Subcutaneous adipose tissue (tissue), 4 donors: Measurements from ENCODE around the gene ENTPD8. TPM values are rescaled to one million over a fixed set of nuclear protein-coding genes. Genes with fewer than 3 reads are reported as not detected.

ENCODE experiments used
- total RNA-seq, 4 donors: library from RNA; depleted of rRNA; stranded (reverse); fragments of >200 nt; gene quantifications; one replicate each; pipeline ENCODE4 v1.1.0, GENCODE V29; 2016
- TF ChIP-seq, protein P1 (sequence below): fragments of 450-650 bp; IDR thresholded peaks from one replicate; pipeline ENCODE4 v1.5.1; 2016; ENCODE audit warnings: low read depth, mild to moderate bottlenecking, control low read depth, antibody characterized with exemption, moderate library complexity

ENTPD8 gene
- total RNA-seq, 4 donors from 2014 or later: not detected

DNA sequence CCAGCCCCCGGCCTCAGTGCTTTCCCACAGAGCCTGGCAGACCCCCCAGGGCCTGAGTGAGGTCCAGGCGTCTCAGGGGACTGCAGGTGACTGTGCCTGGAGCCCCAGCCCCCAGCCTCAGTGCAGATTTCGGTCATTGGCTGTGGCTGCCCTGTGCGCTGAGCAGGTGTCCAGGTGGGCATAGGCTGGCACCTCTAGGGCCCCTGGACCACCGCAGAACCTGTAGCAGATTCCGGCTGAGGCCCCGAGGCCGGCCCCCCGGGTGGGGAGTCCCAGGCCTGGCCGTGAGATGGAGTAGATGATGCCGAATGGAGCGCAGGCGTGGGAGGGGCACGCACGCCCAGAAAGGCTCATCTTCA lies 30.3 kb downstream of the ENTPD8 start:
- TF ChIP-seq, protein P1, sequence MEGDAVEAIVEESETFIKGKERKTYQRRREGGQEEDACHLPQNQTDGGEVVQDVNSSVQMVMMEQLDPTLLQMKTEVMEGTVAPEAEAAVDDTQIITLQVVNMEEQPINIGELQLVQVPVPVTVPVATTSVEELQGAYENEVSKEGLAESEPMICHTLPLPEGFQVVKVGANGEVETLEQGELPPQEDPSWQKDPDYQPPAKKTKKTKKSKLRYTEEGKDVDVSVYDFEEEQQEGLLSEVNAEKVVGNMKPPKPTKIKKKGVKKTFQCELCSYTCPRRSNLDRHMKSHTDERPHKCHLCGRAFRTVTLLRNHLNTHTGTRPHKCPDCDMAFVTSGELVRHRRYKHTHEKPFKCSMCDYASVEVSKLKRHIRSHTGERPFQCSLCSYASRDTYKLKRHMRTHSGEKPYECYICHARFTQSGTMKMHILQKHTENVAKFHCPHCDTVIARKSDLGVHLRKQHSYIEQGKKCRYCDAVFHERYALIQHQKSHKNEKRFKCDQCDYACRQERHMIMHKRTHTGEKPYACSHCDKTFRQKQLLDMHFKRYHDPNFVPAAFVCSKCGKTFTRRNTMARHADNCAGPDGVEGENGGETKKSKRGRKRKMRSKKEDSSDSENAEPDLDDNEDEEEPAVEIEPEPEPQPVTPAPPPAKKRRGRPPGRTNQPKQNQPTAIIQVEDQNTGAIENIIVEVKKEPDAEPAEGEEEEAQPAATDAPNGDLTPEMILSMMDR: no peak

DNA sequence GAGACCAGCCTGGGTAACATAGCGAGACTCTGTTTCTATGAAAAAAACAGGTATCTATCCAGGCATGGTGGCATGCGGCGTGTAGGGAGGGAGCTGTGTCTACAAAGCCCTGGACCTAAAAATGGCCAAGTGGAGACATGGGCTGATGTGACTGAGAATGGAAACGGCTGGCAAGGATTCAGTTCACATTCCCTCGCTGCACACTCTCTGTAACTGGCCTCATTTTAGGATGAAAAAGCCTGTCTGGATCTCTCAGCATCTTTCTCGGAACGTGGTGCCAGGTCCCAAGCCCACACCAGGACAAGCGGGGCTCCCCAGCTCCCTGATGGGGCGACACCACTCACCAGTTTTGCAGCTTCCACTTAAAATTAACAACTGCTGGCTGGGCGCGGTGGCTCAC lies 31.6 kb downstream of the ENTPD8 start:
- TF ChIP-seq, protein P1: no peak

DNA sequence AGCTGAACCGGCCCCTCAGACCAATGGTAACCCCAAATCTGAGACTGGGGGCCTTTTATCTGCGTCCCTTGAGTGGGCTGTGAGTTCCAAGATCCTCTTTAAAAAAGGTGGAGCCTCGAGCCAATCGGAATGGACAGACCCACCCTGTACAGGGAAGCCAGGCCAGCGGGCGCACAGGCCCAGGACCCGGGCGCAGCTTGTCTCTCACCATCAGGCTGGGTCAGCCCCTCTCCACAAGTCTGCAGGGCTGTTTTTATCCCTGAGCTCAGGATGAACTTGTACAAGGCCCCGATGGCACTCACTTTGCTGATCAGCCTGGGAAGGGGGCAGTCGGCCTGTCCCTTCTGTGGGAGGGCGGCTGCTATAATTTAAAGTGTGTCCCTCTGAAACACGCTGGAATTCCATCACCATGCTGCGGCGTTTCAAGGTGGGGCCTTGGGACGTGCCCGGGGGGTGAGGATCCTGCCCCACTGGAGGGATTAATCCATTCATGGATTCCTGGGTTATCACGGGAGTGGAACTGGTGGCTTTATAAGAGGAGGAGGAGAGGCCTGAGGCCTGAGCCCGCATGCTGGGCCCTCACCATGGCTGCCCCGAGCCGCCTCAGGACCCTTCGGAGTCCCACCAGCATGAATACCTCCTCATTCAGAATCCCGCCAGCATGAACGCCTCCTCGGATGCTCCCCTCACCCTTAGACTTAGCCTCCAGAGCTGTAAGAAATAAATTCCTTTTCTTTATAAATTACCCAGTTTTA lies 32.3 kb downstream of the ENTPD8 start:
- TF ChIP-seq, protein P1: no peak

DNA sequence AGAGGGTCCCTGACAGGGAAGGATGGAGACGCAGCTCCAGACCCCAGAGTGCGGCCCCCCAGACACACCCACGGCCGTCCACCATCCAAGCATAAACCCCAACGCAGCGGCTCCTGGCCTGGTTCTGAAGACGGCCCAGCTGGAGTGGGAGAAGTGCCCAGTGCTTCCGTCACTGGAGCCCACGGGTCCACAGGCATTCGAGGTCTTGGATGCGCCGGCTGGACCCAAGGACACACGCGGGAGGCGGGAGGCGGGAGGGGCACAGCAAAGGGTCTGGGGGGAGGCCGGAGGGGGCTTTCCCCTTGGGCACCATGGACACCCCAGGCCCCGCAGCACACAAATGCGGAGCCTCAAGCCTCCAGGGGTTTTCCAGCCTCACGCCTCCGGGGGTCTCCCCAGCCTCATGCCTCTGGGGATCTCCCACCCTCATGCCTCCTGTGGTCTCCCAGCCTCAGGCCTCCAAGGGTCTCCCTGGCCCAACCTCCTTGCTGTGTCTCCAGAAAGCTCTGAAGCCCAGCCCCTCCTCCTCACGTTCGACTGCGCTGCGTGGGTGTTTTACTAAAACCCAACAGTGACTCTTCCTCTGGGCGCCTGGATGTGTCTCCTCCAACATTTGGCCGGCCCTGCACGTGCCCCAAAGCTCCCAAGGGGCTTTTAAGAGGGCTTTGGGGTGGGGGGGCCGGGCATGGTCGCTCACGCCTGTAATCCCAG lies 33.4 kb downstream of the ENTPD8 start:
- TF ChIP-seq, protein P1: no peak

DNA sequence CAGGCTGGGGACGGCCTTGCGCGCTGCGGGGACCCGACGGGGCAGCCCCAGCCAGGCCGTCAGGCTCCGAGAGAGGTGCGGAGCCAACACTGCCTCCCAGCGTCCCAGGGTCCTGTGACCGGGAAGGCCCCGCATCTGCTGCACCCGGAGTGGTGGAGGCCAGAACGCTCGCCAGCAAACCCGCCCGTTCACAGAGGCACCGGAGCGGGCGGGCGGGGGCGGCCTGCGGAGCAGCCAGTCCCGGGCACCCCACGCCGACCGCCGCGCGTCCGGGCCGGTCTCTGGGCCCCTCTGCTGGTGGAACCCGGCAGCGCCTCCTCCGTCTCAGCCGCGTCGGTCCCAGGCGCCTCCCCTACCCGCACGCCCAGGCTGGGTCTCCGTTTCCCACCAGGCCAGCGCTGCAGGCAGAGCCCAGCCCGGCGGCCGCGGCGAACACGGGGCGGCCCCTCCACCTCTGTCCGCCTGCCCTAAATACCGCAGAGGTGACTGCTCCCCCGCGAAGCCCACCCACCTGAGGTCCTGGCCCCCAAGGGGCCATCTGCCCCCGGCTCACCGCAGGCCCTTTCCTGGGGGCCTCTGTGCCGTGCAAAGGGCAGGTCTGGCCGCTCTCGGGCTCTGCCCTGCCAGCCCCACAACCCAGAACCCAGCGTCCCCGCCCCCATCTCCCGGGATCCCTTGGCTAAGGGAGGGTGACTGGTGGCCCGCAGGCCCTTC lies 34.1 kb downstream of the ENTPD8 start:
- TF ChIP-seq, protein P1: no peak

DNA sequence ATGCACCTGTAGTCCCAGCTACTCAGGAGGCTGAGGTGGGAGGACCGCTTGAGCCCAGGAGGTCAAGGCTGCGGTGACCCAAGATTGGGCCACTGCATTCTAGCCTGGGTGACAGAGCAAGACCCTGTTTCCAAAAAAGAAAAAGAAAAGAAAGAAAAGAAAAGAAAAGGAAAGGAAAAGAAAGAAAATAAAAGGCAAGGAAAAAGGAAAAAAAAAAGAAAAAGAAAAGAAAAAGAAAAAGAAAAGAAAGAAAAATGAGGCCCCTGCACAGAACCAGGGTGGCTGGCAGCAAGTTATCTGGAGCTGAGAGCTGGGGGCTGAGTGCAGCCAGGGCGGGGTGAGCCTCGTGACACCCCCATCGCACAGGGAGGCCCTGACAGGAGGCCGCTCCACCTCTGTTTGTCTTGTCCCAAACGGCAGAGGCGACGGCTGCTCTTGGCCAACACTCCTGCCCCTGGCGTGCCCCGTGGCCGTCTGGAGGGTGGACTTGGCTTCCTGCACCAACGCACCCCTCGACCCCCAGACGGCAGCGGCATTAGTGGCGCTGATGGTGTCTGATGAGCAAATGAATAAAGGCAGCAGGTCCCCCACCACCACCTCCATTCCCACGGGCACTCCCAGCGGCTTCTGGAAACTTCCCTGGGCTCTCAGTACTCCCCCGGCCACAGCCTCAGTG lies 34.9 kb downstream of the ENTPD8 start:
- TF ChIP-seq, protein P1: no peak
